Measurements from ENCODE around the gene RAD54L2. TPM values are rescaled to one million over a fixed set of nuclear protein-coding genes. Genes with fewer than 3 reads are reported as not detected.
A peak's percentile ranks its signal among the peaks of the same experiment; 100 is the strongest.

Gene RAD54L2
- total and polyA plus RNA-seq, 12 donors: 5.6 to 42.2 (median 18.7) TPM

- Histone ChIP-seq H3K36me3 (replicated peaks in 1 of 2) (peaks cover 0 to 6% of the 10 kb centered on the region in 2 donors), H3K9me3 (replicated peaks in 1 of 3) (no peaks in the 10 kb centered on the region), H3K27me3 (no peaks in the 10 kb centered on the region), H3K27ac (peak overlapping the region in 1 of 5 donors; percentile 39), H3K4me3 (no peak overlapping the region), H3K4me1 (replicated peaks in 1 of 2) (no peaks in the 10 kb centered on the region)
- intact Hi-C loops (cut with DNase I): no loop called here
- no peak for TF ChIP-seq CTCF (IDR thresholded peaks at IDR 0.05)
- TF ChIP-seq POLR2A (IDR thresholded peaks at IDR 0.05): no peak
- peak in 1 of 7 donors; percentile 52 for DNase-seq
- WGBS, 4 donors: 87 to 97% (median 91%) methylated on average over 2 to 3 of the region's 3 CpGs
These were observed 47.4 kb downstream of the RAD54L2 start for GRCh38 chr3:51585871-51586270.

Other genes with a start within 250 kb of the RAD54L2 start
- 100 to 1,000 TPM in 2 of 9 donors, 10 to 100 TPM in 7; 16.1 to 281 (median 49.0) TPM for gene MANF, start 153.4 kb upstream of the RAD54L2 start, total RNA-seq
- 100 to 1,000 TPM in 1 of 3 donors, 10 to 100 TPM in 2; 18.9 to 306 (median 25.9) TPM for gene MANF, start 153.4 kb upstream of the RAD54L2 start, polyA plus RNA-seq
- 10 to 100 TPM; 10.4 to 36.6 (median 27.0) TPM for gene RBM15B, start 147.4 kb upstream of the RAD54L2 start, total RNA-seq
- gene RBM15B, start 147.4 kb upstream of the RAD54L2 start, polyA plus RNA-seq: 10 to 100 TPM in 1 of 3 donors, 1 to 10 TPM in 2; 8.0 to 13.5 (median 8.3) TPM
- gene DCAF1, start 38.7 kb upstream of the RAD54L2 start, total RNA-seq: 10 to 100 TPM; 16.5 to 31.5 (median 22.9) TPM
- 10 to 100 TPM in 1 of 3 donors, 1 to 10 TPM in 2; 7.3 to 29.9 (median 8.2) TPM for gene DCAF1, start 38.7 kb upstream of the RAD54L2 start, polyA plus RNA-seq
- 100 to 1,000 TPM in 7 of 9 donors, 10 to 100 TPM in 2; 64.7 to 207 (median 124) TPM for gene TEX264, start 132.5 kb downstream of the RAD54L2 start, total RNA-seq
- 100 to 1,000 TPM; 121 to 174 (median 126) TPM for gene TEX264, start 132.5 kb downstream of the RAD54L2 start, polyA plus RNA-seq
- under 1 TPM in 7 of 9 donors, not detected in 2; 0.04 to 0.26 (median 0.14) TPM for gene GRM2, start 168.3 kb downstream of the RAD54L2 start, total RNA-seq
- gene GRM2, start 168.3 kb downstream of the RAD54L2 start, polyA plus RNA-seq: under 1 TPM in 2 of 3 donors, not detected in 1; 0.34 to 0.48 TPM
- not detected for gene IQCF6, start 240.5 kb downstream of the RAD54L2 start, total RNA-seq
- not detected for gene IQCF6, start 240.5 kb downstream of the RAD54L2 start, polyA plus RNA-seq